HG03571 (cell line): ENCODE measurements around the gene GAB1.

Source experiments
- ATAC-seq: cut with Tn5 transposase; IDR thresholded peaks from one replicate; pipeline ENCODE4 v1.9.1; 2021; ENCODE audit not compliant: unreplicated experiment

GAB1 gene

GRCh38 chr4:143473334-143474126, 136.9 kb downstream of the GAB1 start:
- ATAC-seq, result peak; percentile 60

- ATAC-seq, result no peak
These were observed 140.8 kb downstream of the GAB1 start for GRCh38 chr4:143477487-143477886.

GRCh38 chr4:143481361-143481760, 144.7 kb downstream of the GAB1 start:
- ATAC-seq, result no peak

GRCh38 chr4:143482840-143483239, 146.2 kb downstream of the GAB1 start:
- ATAC-seq, result peak; percentile 59

- no peak for ATAC-seq
These were observed 149.6 kb downstream of the GAB1 start for GRCh38 chr4:143486314-143486713.

GRCh38 chr4:143488687-143489086, 152.0 kb downstream of the GAB1 start:
- ATAC-seq, result no peak

GRCh38 chr4:143489106-143489505, 152.4 kb downstream of the GAB1 start:
- ATAC-seq, result no peak

- no peak for ATAC-seq
These were observed 161.3 kb downstream of the GAB1 start for GRCh38 chr4:143498021-143498420.

- ATAC-seq, result no peak
These were observed 165.6 kb downstream of the GAB1 start for GRCh38 chr4:143502231-143502630.

GRCh38 chr4:143506031-143506430, 169.4 kb downstream of the GAB1 start:
- no peak for ATAC-seq

GRCh38 chr4:143511906-143512305, 175.2 kb downstream of the GAB1 start:
- no peak for ATAC-seq

- peak; percentile 35 for ATAC-seq
These were observed 176.3 kb downstream of the GAB1 start for GRCh38 chr4:143512978-143513313.

- ATAC-seq, result peak; percentile 89
These were observed 176.9 kb downstream of the GAB1 start, which contains the start of gene SMARCA5 for GRCh38 chr4:143513314-143514168. Gene SMARCA5 (plus strand): TSS chr4:143513702. CDS start chr4:143513925, 223 bp downstream.

GRCh38 chr4:143514169-143514495, 177.5 kb downstream of the GAB1 start:
- ATAC-seq, result no peak

- ATAC-seq, result no peak
These were observed 177.8 kb downstream of the GAB1 start for GRCh38 chr4:143514497-143514896.

- no peak for ATAC-seq
These were observed 178.2 kb downstream of the GAB1 start for GRCh38 chr4:143514901-143515300.

GRCh38 chr4:143515905-143516304, 179.2 kb downstream of the GAB1 start:
- ATAC-seq, result no peak

- ATAC-seq, result no peak
These were observed 181.1 kb downstream of the GAB1 start for GRCh38 chr4:143517764-143518163.
